Suppressor macrophage treated with lipopolysaccharide for 1 hour (primary cell): ENCODE measurements around the gene PTGER4.
"Not testable (repeated sequence)": the region's sequence is repeated elsewhere in the genome, so short reads cannot be mapped to it uniquely, and the experiment has no call there.

Experiments
- DNase-seq, 3 donors: peaks; one replicate each; pipeline ENCODE4 v3.0.0-alpha.2; 2020 to 2022

Gene PTGER4

DNA sequence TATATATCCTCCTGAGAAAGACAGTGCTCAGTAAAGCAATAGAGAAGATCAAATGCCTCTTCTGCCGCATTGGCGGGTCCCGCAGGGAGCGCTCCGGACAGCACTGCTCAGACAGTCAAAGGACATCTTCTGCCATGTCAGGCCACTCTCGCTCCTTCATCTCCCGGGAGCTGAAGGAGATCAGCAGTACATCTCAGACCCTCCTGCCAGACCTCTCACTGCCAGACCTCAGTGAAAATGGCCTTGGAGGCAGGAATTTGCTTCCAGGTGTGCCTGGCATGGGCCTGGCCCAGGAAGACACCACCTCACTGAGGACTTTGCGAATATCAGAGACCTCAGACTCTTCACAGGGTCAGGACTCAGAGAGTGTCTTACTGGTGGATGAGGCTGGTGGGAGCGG is 12.2 kb downstream of the PTGER4 start:
- no peak for DNase-seq

DNA sequence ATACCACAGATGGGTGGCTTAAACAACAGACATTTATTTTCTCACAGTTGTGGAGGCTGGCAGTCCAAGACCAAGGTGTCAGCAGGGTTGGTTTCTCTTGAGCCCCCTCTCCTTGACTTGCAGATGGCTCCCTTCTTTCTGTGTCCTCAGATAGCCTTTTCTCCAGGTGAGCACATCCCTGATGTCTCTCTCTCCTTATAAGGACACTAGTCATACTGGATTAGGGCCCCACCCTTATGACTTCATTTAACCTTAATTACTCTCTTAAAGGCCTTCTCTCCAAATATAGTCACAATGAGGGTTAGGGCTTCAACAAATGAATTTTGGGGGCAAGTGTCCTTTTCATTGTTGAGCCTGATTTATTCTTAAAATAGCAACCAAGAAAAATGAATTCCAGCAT is 14.7 kb downstream of the PTGER4 start:
- DNase-seq = peak in 1 of 3 donors; percentile 27

DNA sequence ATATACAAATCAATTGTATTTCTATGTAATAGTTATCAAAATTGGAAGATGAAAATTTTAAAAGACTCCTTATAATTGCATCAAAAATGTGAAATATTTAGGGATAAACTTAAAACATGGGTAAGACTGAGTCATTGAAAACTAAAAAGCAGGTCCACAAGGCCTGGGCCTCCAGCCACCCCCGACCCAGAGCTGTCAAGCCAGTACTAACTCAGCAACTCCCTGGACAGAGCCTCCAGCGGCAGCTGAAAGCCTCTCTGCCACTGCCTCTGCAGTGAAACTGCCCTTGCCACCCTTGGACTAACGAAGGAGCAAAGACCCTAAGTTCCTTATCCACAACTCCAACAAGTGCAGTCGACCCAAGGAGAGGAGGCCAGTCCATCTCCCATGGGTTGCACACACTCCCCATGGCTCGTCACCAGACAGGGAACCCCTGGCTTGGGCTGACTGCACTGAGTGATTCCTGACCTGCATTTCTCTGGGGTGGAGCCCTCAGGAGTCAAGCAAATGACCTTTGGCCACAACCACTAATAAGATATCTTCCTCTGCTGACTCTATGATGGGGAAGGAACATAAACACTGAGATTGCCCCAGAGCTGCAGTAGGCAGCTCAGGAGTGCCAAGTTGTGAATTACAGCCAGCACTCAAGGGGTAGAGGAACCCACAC is 20.5 kb downstream of the PTGER4 start:
- no peak for DNase-seq

DNA sequence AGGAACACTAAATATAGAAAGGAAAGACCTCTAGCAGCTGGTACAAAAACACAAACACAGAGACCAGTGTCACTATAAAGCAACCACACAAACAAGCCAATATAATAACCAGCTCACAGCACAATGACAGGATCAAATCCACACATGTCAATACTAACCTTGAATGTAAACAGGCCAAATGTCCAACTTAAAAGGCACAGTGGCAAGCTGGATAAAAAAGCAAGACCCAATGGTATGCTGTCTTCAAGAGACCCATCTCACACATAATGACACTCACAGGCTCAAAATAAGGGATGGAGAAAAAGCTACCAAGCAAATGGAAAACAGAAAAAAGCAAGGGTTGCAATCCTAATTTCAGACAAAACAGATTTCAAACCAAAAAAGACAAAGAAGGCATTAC is 22.3 kb downstream of the PTGER4 start:
- not testable (repeated sequence) for DNase-seq

DNA sequence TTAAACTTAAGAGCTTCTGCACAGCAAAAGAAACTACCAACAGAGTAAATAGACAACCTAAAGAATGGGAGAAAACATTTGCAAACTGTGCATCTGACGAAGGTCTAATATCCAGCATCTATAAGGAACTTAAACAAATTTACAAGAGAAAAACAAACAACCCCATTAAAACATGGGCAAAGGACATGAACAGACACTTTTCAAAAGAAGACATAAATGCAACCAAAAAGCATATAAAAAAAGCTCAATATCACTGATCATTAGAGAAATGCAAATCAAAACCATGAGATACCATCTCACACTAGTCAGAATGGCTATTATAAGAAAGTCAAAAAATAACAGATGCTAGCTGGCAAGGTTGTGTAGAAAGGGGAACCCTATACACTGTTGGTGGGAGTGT is 25.8 kb downstream of the PTGER4 start:
- not testable (repeated sequence) for DNase-seq

DNA sequence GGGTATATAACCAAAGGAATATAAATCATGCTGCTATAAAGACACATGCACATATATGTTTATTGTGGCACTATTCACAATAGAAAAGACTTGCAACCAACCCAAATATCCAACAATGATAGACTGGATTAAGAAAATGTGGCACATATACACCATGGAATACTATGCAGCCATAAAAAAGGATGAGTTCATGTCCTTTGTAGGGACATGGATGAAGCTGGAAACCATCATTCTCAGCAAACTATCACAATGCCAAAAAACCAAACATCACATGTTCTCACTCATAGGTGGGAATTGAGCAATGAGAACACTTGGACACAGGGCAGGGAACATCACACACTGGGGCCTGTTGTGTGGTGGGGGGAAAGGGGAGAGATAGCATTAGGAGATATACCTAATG is 30.9 kb downstream of the PTGER4 start:
- DNase-seq = not testable (repeated sequence)

DNA sequence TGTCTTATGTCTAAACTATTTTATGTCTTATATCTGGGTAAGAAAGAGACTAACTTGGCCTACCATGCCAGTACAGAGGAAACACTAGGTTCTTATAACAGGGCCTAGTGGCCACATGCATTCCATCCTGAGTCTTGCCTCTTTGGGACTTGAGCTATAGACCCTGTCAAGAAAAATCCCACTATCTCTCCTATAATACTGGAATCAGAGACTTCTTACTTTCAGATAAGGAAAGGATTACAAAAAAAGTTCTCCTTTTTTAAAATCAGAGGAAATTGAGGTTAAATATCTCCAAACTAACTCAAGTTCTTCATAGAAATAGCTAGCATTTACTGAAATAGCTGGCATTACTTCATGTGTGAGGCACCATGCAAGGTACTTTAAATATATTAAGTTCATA is 34.3 kb downstream of the PTGER4 start:
- no peak for DNase-seq

DNA sequence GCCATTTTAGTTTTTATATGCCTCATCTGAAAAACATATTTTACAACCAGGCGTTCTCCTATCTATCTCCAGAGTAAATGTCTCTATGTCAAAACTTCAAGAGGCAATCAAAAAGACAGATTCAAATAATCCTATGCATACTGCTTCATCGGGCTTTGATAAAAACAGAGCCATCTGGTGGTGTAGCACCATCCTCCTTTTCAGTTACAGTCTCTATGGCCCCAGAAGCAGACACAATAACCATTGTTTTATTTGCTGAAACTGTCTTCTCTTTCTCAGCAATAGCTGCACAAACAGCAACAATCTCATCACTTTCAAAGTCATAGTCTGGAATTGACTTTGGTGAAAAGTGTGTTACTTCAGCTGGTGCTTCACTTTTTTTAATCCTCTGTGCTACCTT is 36.3 kb downstream of the PTGER4 start:
- DNase-seq = no peak

DNA sequence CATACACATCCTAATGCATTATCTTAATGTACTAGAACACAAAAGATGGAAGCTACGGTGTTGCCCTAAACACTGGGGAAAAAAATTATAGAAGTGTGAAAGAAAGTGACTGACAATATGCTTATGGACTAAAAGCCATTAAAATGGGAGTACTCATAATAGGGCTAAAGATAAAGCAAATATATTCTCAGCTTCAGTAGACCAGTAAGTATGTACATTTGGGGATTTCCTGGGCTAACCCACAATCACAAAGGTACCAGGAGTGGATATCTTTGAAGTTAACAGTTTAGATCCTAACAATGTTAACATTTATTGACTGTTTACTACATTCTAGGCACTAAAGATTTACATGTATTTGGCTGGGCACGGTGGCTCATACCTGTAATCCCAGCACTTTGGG is 36.9 kb downstream of the PTGER4 start:
- no peak for DNase-seq

DNA sequence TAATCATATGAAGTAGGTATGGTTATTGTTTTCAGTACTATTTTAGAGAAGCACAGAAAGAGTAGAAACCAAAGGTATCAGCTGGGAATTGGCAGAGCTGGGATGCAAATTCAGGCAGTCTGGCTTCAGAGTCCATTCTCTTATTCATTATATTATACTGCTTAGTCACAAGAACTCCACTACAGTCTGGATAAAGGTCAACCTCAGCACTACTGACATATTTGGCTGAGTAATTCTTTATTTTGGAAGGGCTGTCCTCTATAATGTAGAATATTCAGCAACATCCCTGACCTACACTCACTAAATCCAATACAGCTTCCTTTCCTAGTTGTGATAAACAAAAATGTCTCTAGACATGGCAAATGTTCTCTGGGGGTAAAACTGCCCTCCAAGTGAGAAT is 37.6 kb downstream of the PTGER4 start:
- no peak for DNase-seq

DNA sequence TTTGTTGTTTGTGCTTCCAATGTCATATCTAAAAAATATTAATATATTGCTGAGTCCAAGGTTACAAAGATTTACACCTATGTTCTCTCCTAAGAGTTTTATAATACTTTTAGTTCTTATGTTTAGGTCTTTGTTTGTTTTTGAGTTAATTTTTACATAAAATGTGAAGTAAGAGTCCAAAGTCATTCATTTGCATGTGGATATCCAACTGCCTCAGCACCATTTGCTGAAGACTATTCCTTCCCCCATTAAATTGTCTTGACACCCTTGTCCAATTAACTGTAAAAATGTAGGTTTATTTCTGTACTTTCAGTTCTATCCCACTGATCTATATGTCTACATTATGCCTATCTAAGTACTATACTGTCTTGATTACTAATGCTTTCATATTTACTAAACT is 40.4 kb downstream of the PTGER4 start:
- DNase-seq = no peak

DNA sequence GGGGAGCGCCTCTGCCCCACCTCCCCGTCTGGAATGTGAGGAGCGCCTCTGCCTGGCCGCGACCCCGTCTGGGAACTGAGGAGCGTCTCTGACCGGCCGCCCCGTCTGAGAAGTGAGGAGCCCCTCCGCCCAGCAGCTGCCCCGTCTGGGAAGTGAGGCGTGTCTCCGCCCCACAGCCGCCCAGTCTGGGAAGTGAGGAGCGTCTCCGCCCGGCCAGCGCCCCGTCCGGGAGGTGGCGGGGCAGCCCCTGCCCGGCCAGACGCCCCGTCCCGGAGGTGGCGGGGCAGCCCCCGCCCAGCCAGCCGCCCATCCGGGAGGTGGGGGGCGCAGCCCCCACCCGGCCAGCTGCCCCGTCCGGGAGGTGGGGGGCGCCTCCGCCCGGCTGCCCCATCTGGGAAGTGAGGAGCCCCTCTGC is 42.8 kb downstream of the PTGER4 start:
- not testable (repeated sequence) for DNase-seq

DNA sequence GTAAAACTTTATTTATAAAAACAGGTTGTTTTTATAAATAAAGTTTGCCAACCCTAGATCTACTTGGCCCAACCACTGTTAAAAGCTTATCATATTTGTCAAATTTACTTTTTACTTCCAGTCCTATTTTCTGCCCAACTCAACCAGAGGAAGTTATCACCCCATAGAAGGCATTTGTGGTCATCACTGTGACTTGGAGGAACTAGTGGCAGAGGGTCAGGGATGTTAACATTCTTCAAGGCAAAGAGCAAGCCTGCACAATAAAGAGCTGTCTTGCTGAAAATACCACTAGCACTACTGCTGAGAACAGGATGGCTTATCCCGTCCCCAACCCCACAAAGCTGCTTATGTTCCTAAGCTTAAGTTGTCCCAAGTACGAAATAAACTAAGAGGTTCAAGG is 53.7 kb downstream of the PTGER4 start:
- DNase-seq = peak in 2 of 3 donors; percentile 18 to 30

DNA sequence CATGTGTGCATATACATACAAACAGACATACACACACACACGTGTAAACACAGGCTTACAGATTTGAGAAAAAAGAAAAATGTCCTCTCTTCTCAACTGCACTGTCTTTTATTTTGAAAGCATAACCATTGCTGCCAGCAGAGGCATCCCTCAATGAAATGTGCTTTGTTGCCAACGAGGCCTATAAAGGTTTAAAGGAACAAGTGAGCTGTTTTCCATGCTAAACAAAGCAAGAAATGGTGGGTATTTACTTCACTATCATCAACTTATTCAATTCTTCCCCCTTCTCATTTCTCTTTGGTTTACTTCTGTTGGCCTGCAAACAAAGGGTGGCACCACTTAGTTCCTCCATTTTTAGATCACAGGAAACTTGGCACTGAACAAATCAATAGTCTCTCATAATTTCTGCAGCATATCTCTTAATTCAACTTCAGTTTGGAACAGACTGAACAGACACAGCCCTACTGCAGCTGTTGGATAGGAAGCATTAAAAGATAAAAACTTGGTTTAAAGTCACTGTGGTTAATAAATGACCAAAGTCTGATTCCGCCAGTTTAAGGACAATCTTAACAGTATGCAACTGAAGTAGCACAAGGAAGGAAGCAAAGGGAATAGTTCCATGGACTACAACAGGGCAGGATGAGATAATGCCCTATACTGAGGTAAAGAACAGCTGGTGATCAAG is 54.3 kb downstream of the PTGER4 start:
- DNase-seq = no peak

DNA sequence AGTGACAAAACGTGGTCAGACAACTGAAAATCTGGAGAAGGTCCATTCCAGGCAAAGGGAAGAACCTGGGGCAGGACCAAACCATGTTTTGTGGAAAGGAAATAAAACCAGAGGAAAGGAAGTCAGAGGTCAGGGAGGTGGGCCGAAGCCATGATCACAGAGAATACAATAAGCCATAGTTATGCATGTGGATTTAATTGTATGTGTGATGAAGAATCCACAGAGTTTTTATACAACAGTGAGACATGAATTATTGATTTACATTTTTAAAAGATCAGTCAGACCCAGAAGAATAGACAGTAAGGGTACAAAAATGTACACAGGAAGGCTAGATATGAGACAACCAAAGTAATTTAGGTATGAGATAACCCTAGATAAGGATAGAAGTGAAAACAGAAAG is 55.3 kb downstream of the PTGER4 start:
- no peak for DNase-seq

DNA sequence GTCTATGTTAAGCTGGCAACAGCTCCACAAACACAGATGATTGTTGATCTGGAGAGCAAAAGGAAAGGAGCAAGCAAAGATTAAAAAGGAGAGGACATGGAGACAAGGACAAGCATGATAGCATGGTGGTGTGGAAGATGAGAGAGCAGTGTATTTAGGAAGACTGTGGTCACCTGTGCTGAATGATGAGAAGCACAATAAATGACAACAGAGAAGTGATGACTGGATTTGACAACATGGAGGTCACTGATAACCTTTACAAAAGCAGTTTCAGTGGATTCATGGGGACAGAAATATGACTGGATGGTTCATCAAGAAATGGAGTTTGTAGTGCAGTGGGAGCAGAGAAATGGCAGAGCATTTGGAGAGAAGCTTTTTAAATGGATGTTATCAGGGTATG is 55.9 kb downstream of the PTGER4 start:
- no peak for DNase-seq

DNA sequence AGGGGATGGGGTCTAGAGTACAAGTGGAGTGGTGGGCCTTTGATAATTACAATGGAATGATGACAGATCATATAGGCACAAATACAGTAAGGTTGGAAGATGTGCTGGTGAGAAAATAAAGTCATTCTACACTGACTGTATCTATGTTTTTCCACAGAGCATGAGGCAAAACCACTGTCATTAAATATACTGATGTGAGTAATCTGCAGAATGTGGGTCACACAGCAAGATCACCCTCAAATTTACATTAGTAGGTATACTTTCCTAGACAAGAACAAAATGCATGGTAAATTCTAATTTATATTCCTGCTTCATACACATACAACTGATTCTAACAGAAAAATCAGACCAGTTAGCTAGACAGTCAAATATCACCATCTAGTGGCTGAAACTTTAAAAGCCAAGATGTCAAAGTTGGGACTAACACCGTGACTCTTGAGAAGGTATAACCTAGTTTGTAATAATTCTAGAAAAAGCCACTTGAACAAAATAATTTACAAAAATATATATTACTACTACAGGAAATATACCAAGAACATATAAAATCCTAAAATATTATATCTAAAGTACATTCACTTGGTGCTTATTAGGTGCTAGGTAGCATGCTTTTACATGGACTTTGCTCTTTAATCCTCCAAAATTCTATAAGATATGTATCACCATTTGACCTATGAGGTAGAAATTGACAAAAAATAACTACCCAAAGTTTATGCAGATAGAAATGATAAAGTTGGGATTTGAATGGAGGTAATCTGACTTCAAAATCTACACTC is 56.6 kb downstream of the PTGER4 start:
- DNase-seq = peak; percentile 55 to 84 (median 80)

DNA sequence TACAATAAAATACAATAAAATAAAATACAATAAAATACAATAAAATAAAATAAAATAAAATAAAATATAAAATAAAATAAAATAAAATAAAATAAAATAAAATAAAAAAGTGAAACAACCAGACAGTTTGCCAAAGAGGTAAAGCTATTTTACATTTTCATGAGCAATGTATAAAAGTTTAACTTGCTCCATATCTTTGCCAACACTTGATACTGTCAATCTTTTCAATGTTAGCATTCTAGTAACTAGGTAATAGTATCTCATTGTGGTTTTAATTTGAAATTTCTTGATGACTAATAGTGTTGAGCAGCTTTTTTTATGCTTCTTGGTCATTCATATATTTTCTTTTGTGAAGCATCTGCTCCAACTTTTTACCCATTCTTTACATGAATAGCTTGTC is 58.8 kb downstream of the PTGER4 start:
- no peak for DNase-seq
